OCI-LY7 (cell line): ENCODE measurements around the gene TVP23A.

ENCODE experiments used
- CTCF ChIP-seq: fragments of 200-600 bp; sonication (generic); conservative IDR thresholded peaks from 2 replicates; pipeline ENCODE4 v1.5.1; 2014; ENCODE audit warnings: mild to moderate bottlenecking, antibody characterized with exemption, low read length, moderate library complexity, mixed read lengths
- EZH2phosphoT487 ChIP-seq: fragments of 200-600 bp; sonication (generic); IDR thresholded peaks from 2 replicates; pipeline ENCODE4 v1.6.1; 2018; ENCODE audit warnings: low read depth, borderline replicate concordance, mild to moderate bottlenecking, mixed run types, antibody characterized with exemption, low read length, moderate library complexity, mixed read lengths

- TF ChIP-seq CTCF = no peak
- TF ChIP-seq EZH2phosphoT487 = no peak
Observed at GRCh38 chr16:10728003-10728887, 90.3 kb downstream of the TVP23A start.
